Measurements from ENCODE around the gene BLMH.

- TF ChIP-seq ZBTB33 (IDR thresholded peaks at IDR 0.05) (no peak), MXI1 (IDR thresholded peaks at IDR 0.05; ENCODE audit: low read depth, low read length) (no peak), GABPA (IDR thresholded peaks at IDR 0.05; ENCODE audit: low read depth) (no peak), POLR2A (IDR thresholded peaks at IDR 0.05; ENCODE audit: low read depth, low read length) (no peak), BHLHE40 (IDR thresholded peaks at IDR 0.05; ENCODE audit: borderline replicate concordance in 1 of 2, low read depth in 2 of 2, low read length in 1 of 2) (no peak), CTCF (IDR thresholded peaks at IDR 0.05 in 2 of 3, conservative IDR thresholded peaks at IDR 0.05 in 1 of 3; ENCODE audit: control insufficient read depth in 2 of 3, extremely low read depth in 1 of 3, insufficient read depth in 1 of 3, low read depth in 3 of 3, low read length in 3 of 3) (no peak), MEF2A (IDR thresholded peaks at IDR 0.05; ENCODE audit: insufficient read depth, low read depth, low read length) (no peak)
Measured at GRCh38 chr17:30225112-30225511, 66.6 kb downstream of the BLMH start.

Data from GM12878 (cell line).